ENCODE data around the gene PKM.

Gene PKM

GRCh38 chr15:72235298-72235697 lies 4.3 kb upstream of the PKM start:
- ATAC-seq (no peak), DNase-seq (no peak)

DNA sequence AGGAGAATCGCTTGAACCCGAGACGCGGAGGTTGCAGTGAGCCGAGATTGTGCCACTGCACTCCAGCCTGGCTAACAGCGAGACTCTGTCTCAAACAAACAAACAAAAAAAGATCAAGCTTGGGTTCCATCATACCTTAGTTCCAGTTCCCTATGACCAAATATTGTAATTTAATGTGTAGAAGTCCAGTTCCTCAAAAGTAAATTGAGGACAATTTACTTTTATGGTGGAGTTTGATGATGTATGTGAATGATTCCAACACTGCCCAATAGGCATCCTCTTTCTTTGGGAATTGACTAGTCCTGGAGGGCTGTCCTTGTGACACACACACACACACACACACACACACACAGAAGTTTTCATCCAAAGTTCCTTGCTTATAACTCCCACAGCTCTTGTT lies 2.8 kb upstream of the PKM start:
- ATAC-seq (no peak), DNase-seq (no peak)

DNA sequence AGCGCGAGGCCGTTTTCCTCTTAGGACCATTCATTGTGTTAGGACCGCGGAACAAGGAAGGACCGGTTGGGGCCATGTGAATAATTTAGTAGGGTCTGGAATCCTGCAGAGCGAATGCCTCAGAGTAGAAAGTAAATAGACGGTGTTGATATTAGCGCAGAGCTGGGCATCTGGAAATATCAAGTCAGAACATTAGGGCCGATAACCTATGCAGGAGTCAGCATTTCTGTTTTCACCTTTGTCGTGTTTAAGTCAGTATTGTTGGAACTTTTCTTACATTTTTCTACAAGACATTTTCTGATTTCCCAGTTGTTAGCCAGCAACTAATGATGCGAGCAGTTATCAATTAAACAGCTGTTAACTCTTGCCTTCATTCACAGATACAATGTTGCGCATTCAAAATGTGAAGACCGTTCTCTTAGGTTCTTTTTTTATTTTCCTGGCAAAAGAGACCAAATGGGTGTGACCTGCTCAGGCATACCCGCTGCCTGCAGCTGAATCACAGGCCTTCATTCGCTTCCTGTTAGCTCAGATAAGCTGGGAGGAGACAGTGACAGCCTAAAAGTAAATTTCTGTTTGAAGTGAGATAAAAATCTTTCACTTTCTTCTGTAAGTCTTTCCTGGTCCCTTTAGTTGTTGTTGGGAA lies 966 bp upstream of the PKM start:
- ATAC-seq (no peak), DNase-seq (peak; percentile 47)

DNA sequence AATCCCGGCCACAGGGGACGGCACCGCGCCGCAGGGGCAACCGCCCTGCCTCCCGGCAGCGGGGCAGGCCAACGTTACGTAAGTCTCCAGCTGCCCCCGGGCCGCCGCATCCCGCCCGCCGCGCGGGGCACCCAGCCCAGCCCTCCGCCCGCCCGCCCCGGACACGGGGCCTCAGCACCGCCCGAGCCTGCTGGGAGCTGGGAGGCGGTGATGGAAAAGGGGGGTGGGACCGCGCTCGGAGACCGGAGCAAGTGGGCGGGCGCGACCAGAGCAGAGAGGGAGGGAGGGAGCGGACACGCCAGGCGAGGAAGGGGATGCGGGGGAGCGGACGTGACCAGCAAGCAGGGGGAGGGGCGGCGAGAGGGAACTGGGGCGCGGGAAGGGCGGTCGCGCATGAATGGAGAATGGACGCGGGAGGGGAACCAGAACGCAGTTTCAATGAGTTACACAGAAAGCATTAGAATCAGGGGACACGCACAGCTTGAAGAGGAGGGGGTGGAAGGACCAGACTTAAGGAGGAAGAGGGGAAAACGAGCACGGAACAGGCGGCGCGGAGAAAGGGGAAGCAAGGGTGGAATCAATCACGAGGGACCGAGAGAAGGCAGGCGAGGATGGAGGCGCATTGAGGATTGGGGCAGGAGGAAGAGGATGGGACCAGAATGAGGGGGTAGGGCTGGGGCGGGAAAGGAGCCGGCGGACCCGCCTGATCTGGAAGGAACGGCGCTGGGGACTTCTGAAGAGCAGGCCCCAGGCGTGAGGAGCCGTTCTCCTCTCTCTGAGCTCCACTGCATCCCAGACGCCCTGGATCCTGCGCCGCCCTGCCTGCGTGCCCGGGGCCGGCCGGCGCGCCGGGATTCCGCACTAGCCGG lies 559 bp downstream of the PKM start:
- DNase-seq (peak; percentile 94), ATAC-seq (peak; percentile 11)

DNA sequence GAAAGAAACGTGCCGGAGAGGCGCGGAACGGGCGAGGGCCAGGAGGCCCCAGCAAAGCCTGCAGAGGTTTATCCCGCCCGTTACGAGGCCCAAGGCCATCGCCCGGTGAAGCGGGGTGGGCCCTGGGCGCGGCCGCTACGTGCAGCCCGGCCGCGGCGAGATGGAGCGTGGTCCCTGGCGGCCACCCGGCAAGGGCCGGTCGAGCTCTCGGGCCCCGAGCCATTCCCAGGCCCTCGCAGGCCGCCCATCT lies 1.1 kb downstream of the PKM start:
- ATAC-seq (no peak), DNase-seq (no peak)

- ATAC-seq: no peak
- DNase-seq: peak; percentile 41
These were observed 1.7 kb downstream of the PKM start for GRCh38 chr15:72229076-72229946.

- DNase-seq: no peak
- ATAC-seq: no peak
These were observed 3.3 kb downstream of the PKM start for GRCh38 chr15:72227720-72228119.

- peak; percentile 64 for DNase-seq
- peak; percentile 26 for ATAC-seq
These were observed 3.8 kb downstream of the PKM start for GRCh38 chr15:72227192-72227586.

- no peak for ATAC-seq
These were observed 7.7 kb downstream of the PKM start for GRCh38 chr15:72223278-72223677.

GRCh38 chr15:72222393-72222792 lies 8.6 kb downstream of the PKM start:
- ATAC-seq (no peak), DNase-seq (no peak)

More at GRCh38 chr15:72223278-72223677, 7.7 kb downstream of the PKM start:
- no peak for DNase-seq

GRCh38 chr15:72220687-72221086 lies 10.3 kb downstream of the PKM start:
- ATAC-seq: no peak

GRCh38 chr15:72217216-72217615 lies 13.8 kb downstream of the PKM start:
- no peak for ATAC-seq
- DNase-seq: no peak

More at GRCh38 chr15:72220687-72221086, 10.3 kb downstream of the PKM start:
- no peak for DNase-seq

DNA sequence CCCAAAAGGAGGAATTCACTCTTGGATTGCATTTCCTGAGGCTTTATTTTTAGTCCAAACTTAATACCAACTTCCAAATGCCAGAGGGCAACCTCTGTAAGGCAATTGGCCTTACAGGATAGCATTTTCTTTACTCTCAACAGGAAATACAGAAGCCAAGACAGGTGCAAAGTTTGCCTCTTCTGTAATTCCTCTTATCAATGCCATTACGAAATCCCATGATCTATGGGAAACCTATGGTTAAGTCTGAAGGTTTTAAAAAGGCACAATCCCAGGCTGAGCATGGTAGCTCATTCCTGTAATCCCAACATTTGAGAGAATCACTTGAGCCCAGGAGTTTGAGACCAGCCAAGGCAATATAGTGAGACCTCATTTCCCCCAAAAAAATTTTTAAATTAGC lies 14.9 kb downstream of the PKM start:
- DNase-seq: no peak
- ATAC-seq: no peak

DNA sequence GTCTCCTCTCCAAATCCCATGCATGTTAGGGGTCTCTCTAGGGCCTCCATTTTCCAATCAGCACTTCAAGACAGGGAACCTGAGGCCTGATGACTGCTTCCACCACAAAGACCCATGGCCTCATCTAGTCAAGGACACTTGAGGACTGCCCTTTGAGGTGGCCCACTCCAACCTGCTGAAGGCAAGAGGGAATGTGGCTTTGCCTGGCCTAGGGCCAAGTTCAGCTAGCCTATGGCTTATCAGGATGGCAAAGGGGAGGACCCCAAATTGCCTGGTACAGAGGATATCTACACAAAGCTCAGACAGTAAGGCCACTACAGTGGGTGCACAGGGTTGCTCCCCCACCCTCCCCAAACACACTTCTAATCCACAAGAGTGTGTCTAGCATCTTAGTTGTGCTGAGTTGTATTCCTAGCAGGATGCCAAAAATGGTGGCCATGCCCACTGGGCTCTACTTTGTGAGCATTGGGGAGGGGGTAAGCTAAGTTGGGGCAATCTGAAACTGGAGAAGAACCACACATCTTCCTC lies 23.4 kb downstream of the PKM start:
- ATAC-seq (no peak), DNase-seq (no peak)

- no peak for DNase-seq
- no peak for ATAC-seq
These were observed 24.4 kb downstream of the PKM start for GRCh38 chr15:72206677-72207000.

GRCh38 chr15:72205896-72206676 lies 24.9 kb downstream of the PKM start:
- DNase-seq (no peak), ATAC-seq (no peak)

DNA sequence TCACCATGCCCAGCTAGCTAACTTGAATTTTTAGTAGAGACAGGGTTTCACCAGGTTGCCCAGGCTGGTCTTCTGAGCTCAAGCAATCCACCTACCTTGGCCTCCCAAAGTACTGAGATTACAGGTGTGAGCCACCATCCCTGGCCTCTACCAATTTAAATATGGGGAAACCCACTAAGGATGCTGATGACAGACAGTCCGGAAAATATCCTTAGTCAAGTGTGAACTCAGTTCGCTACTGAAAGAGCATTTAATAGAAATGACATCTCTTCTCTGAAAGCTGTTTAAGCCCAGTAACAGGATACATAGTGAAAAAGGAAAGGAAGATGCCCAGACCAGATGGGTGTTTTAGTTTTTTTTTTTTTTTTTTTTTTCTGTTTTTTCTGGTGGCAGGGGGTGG lies 25.7 kb downstream of the PKM start:
- DNase-seq: no peak
- no peak for ATAC-seq

GRCh38 chr15:72203507-72203837 lies 27.5 kb downstream of the PKM start:
- no peak for ATAC-seq
- DNase-seq: no peak

DNA sequence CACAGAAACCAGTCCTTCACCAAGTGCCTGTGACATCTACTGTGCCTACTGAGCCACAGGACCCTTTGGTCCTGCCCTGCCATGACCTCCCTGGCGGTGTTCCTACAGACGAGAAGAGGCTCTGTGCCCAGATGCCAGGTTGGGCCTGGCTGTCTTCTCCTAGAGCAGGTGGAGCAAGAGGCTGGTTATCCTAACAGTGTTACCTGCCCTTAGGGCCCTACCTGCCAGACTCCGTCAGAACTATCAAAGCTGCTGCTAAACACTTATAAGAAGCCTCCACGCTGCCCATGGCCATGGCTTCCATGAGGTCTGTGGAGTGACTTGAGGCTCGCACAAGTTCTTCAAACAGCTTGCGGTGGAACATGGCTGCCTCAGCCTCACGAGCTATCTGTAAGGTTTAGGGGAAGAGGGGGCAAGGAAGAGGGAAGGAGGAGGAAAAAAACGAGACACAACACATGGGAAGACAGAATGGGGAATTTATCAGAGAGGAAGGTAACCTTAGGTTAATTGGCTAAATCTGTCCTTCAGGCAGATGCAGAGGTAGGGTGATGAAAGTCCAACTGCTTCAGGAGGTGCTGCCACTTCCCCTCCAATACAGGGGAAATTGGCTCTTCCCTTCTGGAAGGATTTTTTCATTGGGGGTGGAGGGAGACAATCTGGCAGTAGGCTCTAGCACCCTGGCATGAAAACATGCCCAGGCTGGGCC lies 28.0 kb downstream of the PKM start:
- no peak for ATAC-seq
- no peak for DNase-seq

DNA sequence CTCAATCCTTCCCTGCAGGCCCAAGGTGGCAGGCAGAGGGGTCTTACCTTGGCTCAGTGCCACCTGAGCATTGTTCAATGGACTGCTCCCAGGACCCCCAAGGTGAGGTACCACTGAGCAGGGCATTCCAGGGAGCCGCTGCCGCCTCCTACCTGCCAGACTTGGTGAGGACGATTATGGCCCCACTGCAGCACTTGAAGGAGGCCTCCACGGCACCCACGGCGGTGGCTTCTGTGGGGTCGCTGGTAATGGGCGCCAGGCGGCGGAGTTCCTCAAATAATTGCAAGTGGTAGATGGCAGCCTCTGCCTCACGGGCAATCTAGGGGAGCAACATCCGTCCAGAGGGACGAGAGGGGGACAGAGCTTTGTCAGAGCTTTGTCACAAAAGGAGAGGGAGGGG lies 28.7 kb downstream of the PKM start:
- ATAC-seq (no peak), DNase-seq (no peak)

DNA sequence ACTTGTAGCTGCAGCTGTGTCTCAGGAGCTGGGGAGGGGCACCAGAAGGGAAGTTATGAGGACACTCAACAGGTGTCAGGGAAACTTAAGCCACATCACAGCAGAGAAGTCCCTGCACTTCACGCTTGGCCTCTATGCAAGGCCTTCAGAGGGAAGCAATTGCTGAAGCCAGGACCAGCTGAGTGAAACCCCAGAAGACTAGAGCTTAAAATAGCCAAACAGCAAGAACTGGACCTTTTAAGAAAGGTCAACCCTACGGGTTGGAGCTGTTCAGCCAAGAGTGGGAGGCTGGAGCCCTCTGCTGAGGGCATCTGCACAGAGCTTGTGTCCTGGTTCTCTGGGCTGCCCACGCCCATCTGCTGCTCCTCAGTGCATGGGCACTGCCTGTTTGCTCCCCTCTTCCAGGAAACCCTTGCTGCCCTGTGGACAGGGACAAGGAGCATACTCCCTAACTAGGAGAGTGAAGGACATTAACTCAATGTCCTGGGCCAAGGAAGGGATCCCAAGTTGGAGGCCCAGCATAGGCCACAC lies 29.5 kb downstream of the PKM start:
- ATAC-seq (no peak), DNase-seq (no peak)
